Thoracic aorta (tissue), 2 donors: ENCODE results near the gene DOCK10. TPM values are rescaled to one million over a fixed set of nuclear protein-coding genes. Genes with fewer than 3 reads are reported as not detected.
A peak's percentile ranks its signal among the peaks of the same experiment; 100 is the strongest.

Experiments
- ATAC-seq: fragments of 150-250 bp; one replicate; pipeline ENCODE4 v1.8.0; 2017; ENCODE audit warnings: low read depth; ENCODE audit not compliant: insufficient number of reproducible peaks, low FRiP score
- DNase-seq: peaks from one replicate; pipeline ENCODE4 v3.0.0-alpha.2; 2020; ENCODE audit warnings: low spot score
- H3K27ac ChIP-seq, 2 donors: fragments of 200-600 bp; sonication (generic); 1 replicate in 1 of 2; 2 replicates in 1 of 2; pipeline ENCODE4 v1.5.1; 2016; ENCODE audit warnings: mild to moderate bottlenecking in 2 of 2, moderate library complexity in 2 of 2
- H3K27me3 ChIP-seq: fragments of 200-600 bp; sonication (generic); replicated peaks from 2 replicates; pipeline ENCODE4 v1.6.0; 2016; ENCODE audit warnings: mild to moderate bottlenecking; ENCODE audit not compliant: insufficient read depth
- H3K36me3 ChIP-seq: fragments of 200-600 bp; sonication (generic); one replicate; pipeline ENCODE4 v1.5.1; 2016
- H3K4me1 ChIP-seq, 2 donors: fragments of 200-600 bp; sonication (generic); 1 replicate in 1 of 2; 2 replicates in 1 of 2; pipeline versions ENCODE4 v1.5.1 to v1.6.0; 2016; ENCODE audit warnings: low read depth in 2 of 2, mild to moderate bottlenecking in 1 of 2; ENCODE audit not compliant: control insufficient read depth in 1 of 2
- H3K4me3 ChIP-seq: fragments of 200-600 bp; sonication (generic); 2 replicates; pipeline ENCODE4 v1.5.1; 2016; ENCODE audit warnings: mild to moderate bottlenecking
- H3K9me3 ChIP-seq: fragments of 200-600 bp; sonication (generic); 2 replicates; pipeline ENCODE4 v1.5.1; 2016
- CTCF ChIP-seq: fragments of 200-600 bp; sonication (generic); IDR thresholded peaks from one replicate; pipeline ENCODE4 v1.5.1; 2019; ENCODE audit warnings: antibody characterized with exemption
- total RNA-seq, 2 donors: library from RNA; depleted of rRNA; stranded (reverse); fragments of >200 nt; gene quantifications; one replicate each; pipeline versions ENCODE4 v1.1.0 to v1.2.3, GENCODE V29; 2016

Gene DOCK10
- total RNA-seq, 2 donors from 2014 or later: 44.9 to 53.0 TPM

- DNase-seq: no peak
Measured at GRCh38 chr2:224871813-224872212, 170.5 kb downstream of the DOCK10 start.

GRCh38 chr2:224870341-224870740 lies 171.9 kb downstream of the DOCK10 start:
- H3K27me3 ChIP-seq: no peaks in the 10 kb centered on the region
- no peak overlapping the region for H3K4me3 ChIP-seq
- DNase-seq (no peak), ATAC-seq (no peak)
- no peaks in the 10 kb centered on the region for H3K36me3 ChIP-seq
- peaks cover 7 to 22% of the 10 kb centered on the region in 2 donors for H3K4me1 ChIP-seq
- no peak for TF ChIP-seq CTCF
- H3K9me3 ChIP-seq: no peaks in the 10 kb centered on the region
- peak overlapping the region; percentile 10 to 60 for H3K27ac ChIP-seq

More at GRCh38 chr2:224871813-224872212, 170.5 kb downstream of the DOCK10 start:
- no peaks in the 10 kb centered on the region for H3K27me3 ChIP-seq
- TF ChIP-seq CTCF: no peak
- peaks cover 7 to 22% of the 10 kb centered on the region in 2 donors for H3K4me1 ChIP-seq
- no peak for ATAC-seq
- no peak overlapping the region for H3K27ac ChIP-seq
- no peaks in the 10 kb centered on the region for H3K36me3 ChIP-seq
- H3K9me3 ChIP-seq: no peaks in the 10 kb centered on the region
- H3K4me3 ChIP-seq: no peak overlapping the region

- H3K27me3 ChIP-seq: no peaks in the 10 kb centered on the region
- no peaks in the 10 kb centered on the region for H3K36me3 ChIP-seq
- H3K4me3 ChIP-seq: peak overlapping the region; percentile 6
- ATAC-seq (no peak), DNase-seq (no peak)
- TF ChIP-seq CTCF: no peak
- H3K4me1 ChIP-seq: peaks cover 7 to 22% of the 10 kb centered on the region in 2 donors
- peak overlapping the region; percentile 10 to 60 for H3K27ac ChIP-seq
- H3K9me3 ChIP-seq: no peaks in the 10 kb centered on the region
Measured at GRCh38 chr2:224869601-224870233, 172.6 kb downstream of the DOCK10 start.

GRCh38 chr2:224865016-224865415 lies 177.3 kb downstream of the DOCK10 start:
- ATAC-seq: no peak

GRCh38 chr2:224861266-224861665 lies 181.0 kb downstream of the DOCK10 start:
- H3K27ac ChIP-seq: no peak overlapping the region
- no peaks in the 10 kb centered on the region for H3K36me3 ChIP-seq
- H3K9me3 ChIP-seq: no peaks in the 10 kb centered on the region
- no peak for TF ChIP-seq CTCF
- DNase-seq (no peak), ATAC-seq (no peak)
- H3K27me3 ChIP-seq: no peaks in the 10 kb centered on the region
- peaks cover 0 to 5% of the 10 kb centered on the region in 2 donors for H3K4me1 ChIP-seq
- H3K4me3 ChIP-seq: no peak overlapping the region

More at GRCh38 chr2:224865016-224865415, 177.3 kb downstream of the DOCK10 start:
- Histone ChIP-seq H3K9me3 (no peaks in the 10 kb centered on the region), H3K27me3 (no peaks in the 10 kb centered on the region), H3K4me1 (peaks cover 4 to 9% of the 10 kb centered on the region in 2 donors), H3K4me3 (no peak overlapping the region), H3K36me3 (no peaks in the 10 kb centered on the region), H3K27ac (no peak overlapping the region)
- TF ChIP-seq CTCF: no peak
- no peak for DNase-seq
